HCT116 (cell line): Measurements from ENCODE around the gene EVI5. TPM values are rescaled to one million over a fixed set of nuclear protein-coding genes. Genes with fewer than 3 reads are reported as not detected.

Experiments used
- ATAC-seq: fragments of 200-7000 bp; cut with Tn5 transposase; 2 replicates; pipeline ENCODE4 v1.9.1; 2020; ENCODE audit warnings: mild to moderate bottlenecking, moderate library complexity
- BruUV-seq: library from RNA; stranded (reverse); fragments of 400-500 nt; replicated peaks from 2 replicates; lab custom pipeline; 2021; lab: Mats Ljungman, UMichigan
- CTCF ChIA-PET: fragments of 300-600 bp; sonication (Branson Sonifier 250); formaldehyde crosslinking; loops from one replicate; lab custom pipeline; 2021; ENCODE audit warnings: antibody characterized with exemption; lab: Charles Lee
- POLR2A ChIA-PET: fragments of 300-600, 350-600 bp; sonication (Branson Sonifier 250); formaldehyde crosslinking; loops from one replicate; lab custom pipeline; 2021; ENCODE audit warnings: antibody characterized with exemption; lab: Charles Lee
- RAD21 ChIA-PET, 2 experiments: fragments of 300-600 bp; sonication (Branson Sonifier 250); formaldehyde crosslinking; loops; one replicate each; lab custom pipeline; 2023; ENCODE audit warnings: low total read pairs in 2 of 2; ENCODE audit not compliant: uncharacterized antibody in 2 of 2, unreplicated experiment in 2 of 2, low non-redundant PET in 1 of 2; lab: Charles Lee
- DNase-seq: peaks from one replicate; pipeline ENCODE4 v3.0.0-alpha.2; 2010; ENCODE audit warnings: low read depth, low spot score
- H2AFZ ChIP-seq: fragments of 200-600 bp; shearing (Covaris generic), sonication (generic); 2 replicates; pipeline ENCODE4 v1.6.1; 2017; ENCODE audit warnings: low read depth, mixed run types, mixed read lengths, antibody characterized with exemption, low read length; ENCODE audit not compliant: poor library complexity, severe bottlenecking
- H3K27ac ChIP-seq: 2 replicates; pipeline ENCODE4 v1.5.1; 2012; ENCODE audit warnings: low read depth, low read length
- H3K27me3 ChIP-seq: fragments of 200-600 bp; sonication (generic); 2 replicates; pipeline ENCODE4 v1.6.1; 2016; ENCODE audit warnings: mixed run types, low read length, mixed read lengths; ENCODE audit not compliant: insufficient read depth
- H3K36me3 ChIP-seq, 2 experiments: fragments of 200-500 bp in 1 of 2; fragments of 200-600 bp in 1 of 2; sonication (Bioruptor generic) in 1 of 2; sonication (generic) in 1 of 2; 2 replicates each; pipeline versions ENCODE4 v1.5.1 to v1.6.1; 2014 to 2016; ENCODE audit warnings: low read length in 2 of 2, inconsistent platforms in 1 of 2, mixed read lengths in 1 of 2, mixed run types in 1 of 2; ENCODE audit not compliant: insufficient read depth in 2 of 2, control insufficient read depth in 1 of 2
- H3K4me1 ChIP-seq, 2 experiments: fragments of 200-600 bp in 1 of 2; sonication (generic) in 1 of 2; 2 replicates each; pipeline versions ENCODE4 v1.5.1 to v1.6.1; 2012 to 2017; ENCODE audit warnings: low read length in 2 of 2, inconsistent platforms in 1 of 2, mild to moderate bottlenecking in 1 of 2, mixed read lengths in 1 of 2, mixed run types in 1 of 2, moderate library complexity in 1 of 2; ENCODE audit not compliant: insufficient read depth in 2 of 2, control insufficient read depth in 1 of 2
- H3K4me2 ChIP-seq: fragments of 200-600 bp; sonication (generic); 2 replicates; pipeline ENCODE4 v1.6.1; 2017; ENCODE audit warnings: mixed run types, low read length, mixed read lengths
- H3K4me3 ChIP-seq, 2 experiments: fragments of 200-600 bp in 1 of 2; sonication (generic) in 1 of 2; replicated peaks in 1 of 2; 2 replicates each; pipeline ENCODE4 v1.5.1; 2011 to 2016; ENCODE audit warnings: low read length in 2 of 2, control low read depth in 1 of 2, low read depth in 1 of 2, mild to moderate bottlenecking in 1 of 2, mixed read lengths in 1 of 2, mixed run types in 1 of 2
- H3K79me2 ChIP-seq: fragments of 200-600 bp; sonication (generic); 2 replicates; pipeline ENCODE4 v1.6.1; 2017; ENCODE audit warnings: mild to moderate bottlenecking, mixed run types, low read length, moderate library complexity, mixed read lengths; ENCODE audit not compliant: insufficient read depth
- H3K9ac ChIP-seq: fragments of 200-600 bp; sonication (generic); 2 replicates; pipeline ENCODE4 v1.6.1; 2016; ENCODE audit warnings: low read length, mixed read lengths
- H3K9me2 ChIP-seq: fragments of 200-600 bp; sonication (generic), shearing (Covaris generic); 2 replicates; pipeline ENCODE4 v1.6.1; 2017; ENCODE audit warnings: mixed run types, mild to moderate bottlenecking, moderate library complexity; ENCODE audit not compliant: insufficient read depth
- H3K9me3 ChIP-seq, 2 experiments: fragments of 200-500 bp in 1 of 2; fragments of 200-600 bp in 1 of 2; sonication (Bioruptor generic) in 1 of 2; sonication (generic) in 1 of 2; 2 replicates each; pipeline ENCODE4 v1.6.1; 2014 to 2017; ENCODE audit warnings: low read length in 2 of 2, mixed read lengths in 2 of 2, inconsistent platforms in 1 of 2, low read depth in 1 of 2, mild to moderate bottlenecking in 1 of 2, mixed run types in 1 of 2, moderate library complexity in 1 of 2; ENCODE audit not compliant: control insufficient read depth in 1 of 2, insufficient read depth in 1 of 2
- H4K20me1 ChIP-seq: fragments of 200-600 bp; sonication (generic), shearing (Covaris generic); 2 replicates; pipeline ENCODE4 v1.6.1; 2017; ENCODE audit warnings: mixed run types, mild to moderate bottlenecking, moderate library complexity; ENCODE audit not compliant: insufficient read depth
- ATF3 ChIP-seq: IDR thresholded peaks from 2 replicates; pipeline ENCODE4 v1.6.1; 2012
- CTCF ChIP-seq, 3 experiments: fragments of 200-600 bp in 1 of 3; sonication (generic) in 1 of 3; IDR thresholded peaks in 2 of 3; conservative IDR thresholded peaks in 1 of 3; 2 replicates each; pipeline ENCODE4 v1.5.1; 2012 to 2017; ENCODE audit warnings: low read depth in 2 of 3, low read length in 2 of 3, antibody characterized with exemption in 1 of 3, borderline replicate concordance in 1 of 3, control low read depth in 1 of 3, mild to moderate bottlenecking in 1 of 3, mixed read lengths in 1 of 3, mixed run types in 1 of 3, moderate library complexity in 1 of 3; ENCODE audit not compliant: insufficient read depth in 1 of 3
- EGR1 ChIP-seq: IDR thresholded peaks from 2 replicates; pipeline ENCODE4 v1.6.1; 2012; ENCODE audit warnings: low read depth
- EZH2 ChIP-seq: fragments of 200-600 bp; sonication (generic); IDR thresholded peaks from 2 replicates; pipeline ENCODE4 v1.6.1; 2017; ENCODE audit warnings: antibody characterized with exemption, mixed run types
- EZH2phosphoT487 ChIP-seq: fragments of 200-600 bp; IDR thresholded peaks from 2 replicates; pipeline ENCODE4 v1.6.1; 2018; ENCODE audit warnings: antibody characterized with exemption, borderline replicate concordance
- MAX ChIP-seq: IDR thresholded peaks from 2 replicates; pipeline ENCODE4 v1.6.1; 2012
- POLR2AphosphoS5 ChIP-seq: IDR thresholded peaks from 2 replicates; pipeline ENCODE4 v1.6.1; 2011; ENCODE audit warnings: mild to moderate bottlenecking, low read depth, low read length, moderate library complexity
- REST ChIP-seq: IDR thresholded peaks from 2 replicates; pipeline ENCODE4 v1.6.1; 2012; ENCODE audit warnings: low read depth
- SIN3A ChIP-seq: IDR thresholded peaks from 2 replicates; pipeline ENCODE4 v1.6.1; 2012; ENCODE audit warnings: low read depth
- TCF7L2 ChIP-seq: IDR thresholded peaks from 2 replicates; pipeline ENCODE4 v1.7.0; 2011; ENCODE audit warnings: borderline replicate concordance, inconsistent platforms; ENCODE audit not compliant: insufficient read depth, insufficient read length; ENCODE audit errors: extremely low read depth
- ZFX ChIP-seq: fragments of 450-650 bp; IDR thresholded peaks from 2 replicates; pipeline ENCODE4 v1.6.1; 2017
- intact Hi-C: fragments of 100-400 bp; cut with micrococcal nuclease; formaldehyde crosslinking; loops from 2 replicates; pipeline ENCODE4 v1.10.0; 2022
- total RNA-seq: library from RNA; stranded (reverse); gene quantifications from one replicate; pipeline ENCODE4 v1.2.1, GENCODE V29; 2021; ENCODE audit not compliant: unreplicated experiment

Gene EVI5
- total RNA-seq, 1 experiment from 2014 or later = 21.8 TPM

- no peaks in the 10 kb centered on the region for H3K36me3 ChIP-seq
- ATAC-seq = peak; percentile 84
- H3K9ac ChIP-seq = peak overlapping the region; percentile 65
- H3K4me2 ChIP-seq = peak overlapping the region; percentile 99
- no peaks in the 10 kb centered on the region for H3K9me2 ChIP-seq
- H3K9me3 ChIP-seq = no peaks in the 10 kb centered on the region
- peak overlapping the region; percentile 69 for H3K27ac ChIP-seq
- ChIA-PET POLR2A (interaction anchor here (0.6 kb wide), 1 partner anchor 582 kb away, joined by 3 read pairs; no protein-coding TSS in a partner anchor), RAD21 (interaction anchor here in 1 of 2 experiments (1.1 kb wide), 1 partner anchor 175 kb away, joined by 3 read pairs; no protein-coding TSS in a partner anchor), CTCF (interaction anchor here (0.5 to 1.9 kb wide), 7 partner anchors 11 to 452 kb away, joined by 3 to 5 read pairs (median 3); no protein-coding TSS in a partner anchor)
- no TSS peak for BruUV-seq
- no peaks in the 10 kb centered on the region for H4K20me1 ChIP-seq
- peaks cover 7 to 20% of the 10 kb centered on the region in 2 experiments for H3K4me1 ChIP-seq
- H3K79me2 ChIP-seq = no peaks in the 10 kb centered on the region
- H2AFZ ChIP-seq = peak overlapping the region; percentile 77
- intact Hi-C loops = no loop called here
- peak; percentile 51 for DNase-seq
- H3K27me3 ChIP-seq = no peaks in the 10 kb centered on the region
- TF ChIP-seq EZH2phosphoT487 = no peak
- peak; percentile 29 to 66 (median 64); a peak in 5 of 6 replicates for TF ChIP-seq CTCF (IDR thresholded peaks at IDR 0.05 in 2 of 3, conservative IDR thresholded peaks at IDR 0.05 in 1 of 3; ENCODE audit: borderline replicate concordance in 1 of 3, insufficient read depth in 1 of 3, low read depth in 2 of 3, low read length in 2 of 3)
- TF ChIP-seq SIN3A = no peak; the same call in 1 of the 2 replicates
- TF ChIP-seq EZH2 = no peak
- TF ChIP-seq ATF3 = no peak
- peak; percentile 99 for TF ChIP-seq EGR1
- peak; percentile 56; the same call in 1 of the 2 replicates for TF ChIP-seq ZFX
- peak; percentile 59 for TF ChIP-seq TCF7L2
- TF ChIP-seq MAX = 0 out of 2 replicates have a peak, but pooled peaks have one; percentile 31
- TF ChIP-seq POLR2AphosphoS5 = peak; percentile 73
- no peak for TF ChIP-seq REST
- H3K4me3 ChIP-seq = peak overlapping the region; percentile 70 to 84
Observed at GRCh38 chr1:92485381-92486250, 299.3 kb downstream of the EVI5 start.
